Measurements from ENCODE around the gene CDKAL1.

CDKAL1 gene

DNA sequence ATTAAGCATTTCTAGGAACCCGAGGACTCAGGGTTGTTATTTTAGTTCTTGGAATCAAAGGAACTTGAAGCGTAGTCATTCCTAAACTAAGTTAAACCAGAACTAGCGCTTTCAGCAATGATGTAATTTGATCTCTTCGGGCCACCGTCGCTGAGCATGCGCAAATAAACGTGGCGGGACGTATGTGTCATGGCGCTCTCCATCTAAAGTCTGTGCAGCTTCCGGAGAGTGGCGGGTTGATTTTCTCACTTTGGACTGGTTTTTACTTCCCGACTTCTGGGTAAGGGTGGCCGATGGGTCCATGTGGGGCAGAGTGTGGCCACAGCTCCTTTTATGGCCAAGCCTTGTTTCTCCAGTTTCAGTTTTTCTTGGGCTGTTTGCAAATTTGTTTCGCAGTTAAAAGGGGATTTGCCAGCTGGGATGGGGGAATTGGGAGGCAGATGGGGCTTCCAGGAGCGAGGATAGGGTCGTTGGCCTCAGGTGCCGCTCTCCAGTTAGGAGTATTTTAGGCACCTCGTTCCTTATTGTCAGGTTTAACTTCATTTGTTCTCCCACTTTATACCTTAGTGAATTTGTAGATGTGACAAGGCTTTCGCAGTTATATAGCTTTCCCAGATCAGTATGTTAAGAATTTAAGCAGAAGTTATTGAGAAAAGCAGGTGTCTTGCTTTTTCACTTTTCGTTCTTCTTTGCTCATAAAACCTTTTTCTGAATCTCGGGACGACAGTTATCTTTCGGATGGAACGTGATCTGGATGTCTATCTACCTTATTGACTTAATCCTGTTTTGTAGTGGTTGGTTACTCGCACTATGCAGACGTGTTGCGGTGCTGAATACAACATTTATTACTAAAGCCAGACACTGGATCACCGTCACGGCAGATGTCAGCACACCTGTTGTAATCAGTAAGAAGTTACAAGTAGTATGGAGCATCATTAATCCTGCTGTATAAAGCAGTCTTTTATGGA is at the start of gene CDKAL1:
TSS of gene CDKAL1 (plus strand) at position 163 of the 968 bp plus-strand sequence. CDS start 11,894 bp downstream, outside the sequence.
- Histone ChIP-seq H3K9me3 (ENCODE audit: insufficient read depth, low read length) (no peaks in the 10 kb centered on the region), H3K4me1 (ENCODE audit: low read length) (peaks cover 13% of the 10 kb centered on the region), H3K27me3 (ENCODE audit: low read depth, low read length) (no peaks in the 10 kb centered on the region), H2AFZ (ENCODE audit: low read depth, low read length) (peak within 1 kb of the TSS; percentile 76), H3K9ac (ENCODE audit: low read length) (peak within 1 kb of the TSS; percentile 84), H4K20me1 (ENCODE audit: insufficient read depth, low read length) (no peaks in the 10 kb centered on the region), H3K27ac (ENCODE audit: low read length) (peak within 1 kb of the TSS; percentile 76), H3K4me3 (ENCODE audit: low read length) (peak within 1 kb of the TSS; percentile 93), H3K36me3 (replicated peaks; ENCODE audit: low read depth, low read length) (no peaks in the 10 kb centered on the region), H3K4me2 (ENCODE audit: low read length) (peak within 1 kb of the TSS; percentile 74), H3K79me2 (ENCODE audit: low read length) (peaks cover 38% of the 10 kb centered on the region)
- no peak for TF ChIP-seq EZH2phosphoT487 (IDR thresholded peaks at IDR 0.05; ENCODE audit: low read depth)
- TF ChIP-seq, protein P1, sequence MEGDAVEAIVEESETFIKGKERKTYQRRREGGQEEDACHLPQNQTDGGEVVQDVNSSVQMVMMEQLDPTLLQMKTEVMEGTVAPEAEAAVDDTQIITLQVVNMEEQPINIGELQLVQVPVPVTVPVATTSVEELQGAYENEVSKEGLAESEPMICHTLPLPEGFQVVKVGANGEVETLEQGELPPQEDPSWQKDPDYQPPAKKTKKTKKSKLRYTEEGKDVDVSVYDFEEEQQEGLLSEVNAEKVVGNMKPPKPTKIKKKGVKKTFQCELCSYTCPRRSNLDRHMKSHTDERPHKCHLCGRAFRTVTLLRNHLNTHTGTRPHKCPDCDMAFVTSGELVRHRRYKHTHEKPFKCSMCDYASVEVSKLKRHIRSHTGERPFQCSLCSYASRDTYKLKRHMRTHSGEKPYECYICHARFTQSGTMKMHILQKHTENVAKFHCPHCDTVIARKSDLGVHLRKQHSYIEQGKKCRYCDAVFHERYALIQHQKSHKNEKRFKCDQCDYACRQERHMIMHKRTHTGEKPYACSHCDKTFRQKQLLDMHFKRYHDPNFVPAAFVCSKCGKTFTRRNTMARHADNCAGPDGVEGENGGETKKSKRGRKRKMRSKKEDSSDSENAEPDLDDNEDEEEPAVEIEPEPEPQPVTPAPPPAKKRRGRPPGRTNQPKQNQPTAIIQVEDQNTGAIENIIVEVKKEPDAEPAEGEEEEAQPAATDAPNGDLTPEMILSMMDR (IDR thresholded peaks at IDR 0.05; ENCODE audit: low read depth, low read length): no peak

DNA sequence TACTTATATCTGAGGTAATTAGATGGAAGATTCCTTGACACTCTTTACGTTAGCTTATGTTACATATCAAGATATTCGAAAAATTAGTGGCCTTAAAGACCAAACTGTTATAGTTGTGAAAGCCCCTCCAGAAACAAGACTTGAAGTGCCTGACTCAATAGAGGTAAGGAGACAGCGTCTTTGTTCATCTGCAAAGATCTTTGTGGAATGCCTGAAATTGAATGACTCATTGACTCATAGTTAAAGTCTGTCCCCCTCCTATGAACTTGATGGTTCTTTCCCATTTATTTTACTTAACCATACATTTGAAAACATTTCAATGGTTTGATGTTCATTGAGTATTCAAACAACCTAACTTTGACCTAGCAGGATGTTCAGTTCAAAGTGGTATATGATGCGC is 47.6 kb upstream of the CDKAL1 start:
- Histone ChIP-seq H3K4me3 (ENCODE audit: low read length) (no peak overlapping the region), H3K4me2 (ENCODE audit: low read length) (no peak overlapping the region), H3K27ac (ENCODE audit: low read length) (no peak overlapping the region), H3K9me3 (ENCODE audit: insufficient read depth, low read length) (no peaks in the 10 kb centered on the region), H3K4me1 (ENCODE audit: low read length) (no peaks in the 10 kb centered on the region), H3K27me3 (ENCODE audit: low read depth, low read length) (no peaks in the 10 kb centered on the region), H3K79me2 (ENCODE audit: low read length) (no peaks in the 10 kb centered on the region), H2AFZ (ENCODE audit: low read depth, low read length) (no peak overlapping the region), H3K36me3 (replicated peaks; ENCODE audit: low read depth, low read length) (peaks cover 26% of the 10 kb centered on the region), H3K9ac (ENCODE audit: low read length) (no peak overlapping the region), H4K20me1 (ENCODE audit: insufficient read depth, low read length) (no peaks in the 10 kb centered on the region)
- TF ChIP-seq, protein P1 (IDR thresholded peaks at IDR 0.05; ENCODE audit: low read depth, low read length): no peak
- TF ChIP-seq EZH2phosphoT487 (IDR thresholded peaks at IDR 0.05; ENCODE audit: low read depth): no peak

GRCh38 chr6:20487669-20488375 is 46.4 kb upstream of the CDKAL1 start:
- Histone ChIP-seq H4K20me1 (ENCODE audit: insufficient read depth, low read length) (no peaks in the 10 kb centered on the region), H3K27me3 (ENCODE audit: low read depth, low read length) (no peaks in the 10 kb centered on the region), H3K9me3 (ENCODE audit: insufficient read depth, low read length) (no peaks in the 10 kb centered on the region), H3K4me1 (ENCODE audit: low read length) (no peaks in the 10 kb centered on the region), H3K4me2 (ENCODE audit: low read length) (no peak overlapping the region), H3K4me3 (ENCODE audit: low read length) (no peak overlapping the region), H3K27ac (ENCODE audit: low read length) (no peak overlapping the region), H2AFZ (ENCODE audit: low read depth, low read length) (no peak overlapping the region), H3K79me2 (ENCODE audit: low read length) (no peaks in the 10 kb centered on the region), H3K9ac (ENCODE audit: low read length) (no peak overlapping the region), H3K36me3 (replicated peaks; ENCODE audit: low read depth, low read length) (peaks cover 24% of the 10 kb centered on the region)
- TF ChIP-seq EZH2phosphoT487 (IDR thresholded peaks at IDR 0.05; ENCODE audit: low read depth): no peak
- TF ChIP-seq, protein P1 (IDR thresholded peaks at IDR 0.05; ENCODE audit: low read depth, low read length): no peak

- TF ChIP-seq, protein P1 (IDR thresholded peaks at IDR 0.05; ENCODE audit: low read depth, low read length): no peak
- TF ChIP-seq EZH2phosphoT487 (IDR thresholded peaks at IDR 0.05; ENCODE audit: low read depth): no peak
- H3K79me2 ChIP-seq (ENCODE audit: low read length): no peaks in the 10 kb centered on the region
- H3K9me3 ChIP-seq (ENCODE audit: insufficient read depth, low read length): no peaks in the 10 kb centered on the region
- H3K4me3 ChIP-seq (ENCODE audit: low read length): no peak overlapping the region
- no peaks in the 10 kb centered on the region for H4K20me1 ChIP-seq (ENCODE audit: insufficient read depth, low read length)
- peaks cover 22% of the 10 kb centered on the region for H3K36me3 ChIP-seq (replicated peaks; ENCODE audit: low read depth, low read length)
- no peaks in the 10 kb centered on the region for H3K27me3 ChIP-seq (ENCODE audit: low read depth, low read length)
- no peaks in the 10 kb centered on the region for H3K4me1 ChIP-seq (ENCODE audit: low read length)
- no peak overlapping the region for H3K27ac ChIP-seq (ENCODE audit: low read length)
- no peak overlapping the region for H2AFZ ChIP-seq (ENCODE audit: low read depth, low read length)
- H3K4me2 ChIP-seq (ENCODE audit: low read length): no peak overlapping the region
- no peak overlapping the region for H3K9ac ChIP-seq (ENCODE audit: low read length)
Measured at GRCh38 chr6:20490591-20490990, 43.7 kb upstream of the CDKAL1 start.
